ENCODE results near the gene OR10V1.
"Not testable (repeated sequence)": the region's sequence is repeated elsewhere in the genome, so short reads cannot be mapped to it uniquely, and the experiment has no call there.

DNA sequence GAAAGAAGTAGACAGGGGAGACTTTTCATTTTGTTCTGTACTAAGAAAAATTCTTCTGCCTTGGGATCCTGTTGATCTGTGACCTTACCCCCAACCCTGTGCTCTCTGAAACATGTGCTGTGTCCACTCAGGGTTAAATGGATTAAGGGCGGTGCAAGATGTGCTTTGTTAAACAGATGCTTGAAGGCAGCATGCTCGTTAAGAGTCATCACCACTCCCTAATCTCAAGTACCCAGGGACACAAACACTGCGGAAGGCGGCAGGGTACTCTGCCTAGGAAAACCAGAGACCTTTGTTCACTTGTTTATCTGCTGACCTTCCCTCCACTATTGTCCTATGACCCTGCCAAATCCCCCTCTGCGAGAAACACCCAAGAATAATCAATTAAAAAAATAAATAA, 13.5 kb downstream of the OR10V1 start:
- not testable (repeated sequence) for TF ChIP-seq ZNF274 (IDR thresholded peaks at IDR 0.05; ENCODE audit: low read length); ZNF274 (tag by site-specific recombination; IDR thresholded peaks at IDR 0.05; ENCODE audit: borderline replicate concordance); MEIS1 (CRISPR knock-in tag; IDR thresholded peaks at IDR 0.05; ENCODE audit: borderline replicate concordance); GLIS2 (tag by site-specific recombination; IDR thresholded peaks at IDR 0.05); ZNF629 (tag by site-specific recombination; IDR thresholded peaks at IDR 0.05); REPIN1 (tag by site-specific recombination; IDR thresholded peaks at IDR 0.05; ENCODE audit: low read depth); ZBTB8A (tag by site-specific recombination; IDR thresholded peaks at IDR 0.05)
- TF ChIP-seq, protein P1, sequence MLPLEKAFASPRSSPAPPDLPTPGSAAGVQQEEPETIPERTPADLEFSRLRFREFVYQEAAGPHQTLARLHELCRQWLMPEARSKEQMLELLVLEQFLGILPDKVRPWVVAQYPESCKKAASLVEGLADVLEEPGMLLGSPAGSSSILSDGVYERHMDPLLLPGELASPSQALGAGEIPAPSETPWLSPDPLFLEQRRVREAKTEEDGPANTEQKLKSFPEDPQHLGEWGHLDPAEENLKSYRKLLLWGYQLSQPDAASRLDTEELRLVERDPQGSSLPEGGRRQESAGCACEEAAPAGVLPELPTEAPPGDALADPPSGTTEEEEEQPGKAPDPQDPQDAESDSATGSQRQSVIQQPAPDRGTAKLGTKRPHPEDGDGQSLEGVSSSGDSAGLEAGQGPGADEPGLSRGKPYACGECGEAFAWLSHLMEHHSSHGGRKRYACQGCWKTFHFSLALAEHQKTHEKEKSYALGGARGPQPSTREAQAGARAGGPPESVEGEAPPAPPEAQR (tag by site-specific recombination; IDR thresholded peaks at IDR 0.05): not testable (repeated sequence)
- TF ChIP-seq, protein P2, sequence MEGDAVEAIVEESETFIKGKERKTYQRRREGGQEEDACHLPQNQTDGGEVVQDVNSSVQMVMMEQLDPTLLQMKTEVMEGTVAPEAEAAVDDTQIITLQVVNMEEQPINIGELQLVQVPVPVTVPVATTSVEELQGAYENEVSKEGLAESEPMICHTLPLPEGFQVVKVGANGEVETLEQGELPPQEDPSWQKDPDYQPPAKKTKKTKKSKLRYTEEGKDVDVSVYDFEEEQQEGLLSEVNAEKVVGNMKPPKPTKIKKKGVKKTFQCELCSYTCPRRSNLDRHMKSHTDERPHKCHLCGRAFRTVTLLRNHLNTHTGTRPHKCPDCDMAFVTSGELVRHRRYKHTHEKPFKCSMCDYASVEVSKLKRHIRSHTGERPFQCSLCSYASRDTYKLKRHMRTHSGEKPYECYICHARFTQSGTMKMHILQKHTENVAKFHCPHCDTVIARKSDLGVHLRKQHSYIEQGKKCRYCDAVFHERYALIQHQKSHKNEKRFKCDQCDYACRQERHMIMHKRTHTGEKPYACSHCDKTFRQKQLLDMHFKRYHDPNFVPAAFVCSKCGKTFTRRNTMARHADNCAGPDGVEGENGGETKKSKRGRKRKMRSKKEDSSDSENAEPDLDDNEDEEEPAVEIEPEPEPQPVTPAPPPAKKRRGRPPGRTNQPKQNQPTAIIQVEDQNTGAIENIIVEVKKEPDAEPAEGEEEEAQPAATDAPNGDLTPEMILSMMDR (tag by site-specific recombination; IDR thresholded peaks at IDR 0.05): not testable (repeated sequence)
- TF ChIP-seq, protein P3, sequence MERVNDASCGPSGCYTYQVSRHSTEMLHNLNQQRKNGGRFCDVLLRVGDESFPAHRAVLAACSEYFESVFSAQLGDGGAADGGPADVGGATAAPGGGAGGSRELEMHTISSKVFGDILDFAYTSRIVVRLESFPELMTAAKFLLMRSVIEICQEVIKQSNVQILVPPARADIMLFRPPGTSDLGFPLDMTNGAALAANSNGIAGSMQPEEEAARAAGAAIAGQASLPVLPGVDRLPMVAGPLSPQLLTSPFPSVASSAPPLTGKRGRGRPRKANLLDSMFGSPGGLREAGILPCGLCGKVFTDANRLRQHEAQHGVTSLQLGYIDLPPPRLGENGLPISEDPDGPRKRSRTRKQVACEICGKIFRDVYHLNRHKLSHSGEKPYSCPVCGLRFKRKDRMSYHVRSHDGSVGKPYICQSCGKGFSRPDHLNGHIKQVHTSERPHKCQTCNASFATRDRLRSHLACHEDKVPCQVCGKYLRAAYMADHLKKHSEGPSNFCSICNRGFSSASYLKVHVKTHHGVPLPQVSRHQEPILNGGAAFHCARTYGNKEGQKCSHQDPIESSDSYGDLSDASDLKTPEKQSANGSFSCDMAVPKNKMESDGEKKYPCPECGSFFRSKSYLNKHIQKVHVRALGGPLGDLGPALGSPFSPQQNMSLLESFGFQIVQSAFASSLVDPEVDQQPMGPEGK (tag by site-specific recombination; IDR thresholded peaks at IDR 0.05): not testable (repeated sequence)
